RPMI7951 (cell line): ENCODE data around the gene TERT. TPM values are rescaled to one million over a fixed set of nuclear protein-coding genes. Genes with fewer than 3 reads are reported as not detected.
"Not testable (repeated sequence)": the region's sequence is repeated elsewhere in the genome, so short reads cannot be mapped to it uniquely, and the experiment has no call there.

Source experiments
- DNase-seq: peaks from one replicate; pipeline ENCODE4 v3.0.0-alpha.2; 2012; ENCODE audit warnings: low read depth
- total RNA-seq: library from RNA; depleted of rRNA; stranded (reverse); fragments of >200 nt; shearing (Covaris generic); gene quantifications from 2 replicates; pipeline ENCODE4 v1.2.3, GENCODE V29; 2014

The TERT gene
- total RNA-seq, 1 experiment from 2014 or later, result not detected

GRCh38 chr5:1294206-1294834 lies 548 bp downstream of the TERT start:
- DNase-seq, result no peak

DNA sequence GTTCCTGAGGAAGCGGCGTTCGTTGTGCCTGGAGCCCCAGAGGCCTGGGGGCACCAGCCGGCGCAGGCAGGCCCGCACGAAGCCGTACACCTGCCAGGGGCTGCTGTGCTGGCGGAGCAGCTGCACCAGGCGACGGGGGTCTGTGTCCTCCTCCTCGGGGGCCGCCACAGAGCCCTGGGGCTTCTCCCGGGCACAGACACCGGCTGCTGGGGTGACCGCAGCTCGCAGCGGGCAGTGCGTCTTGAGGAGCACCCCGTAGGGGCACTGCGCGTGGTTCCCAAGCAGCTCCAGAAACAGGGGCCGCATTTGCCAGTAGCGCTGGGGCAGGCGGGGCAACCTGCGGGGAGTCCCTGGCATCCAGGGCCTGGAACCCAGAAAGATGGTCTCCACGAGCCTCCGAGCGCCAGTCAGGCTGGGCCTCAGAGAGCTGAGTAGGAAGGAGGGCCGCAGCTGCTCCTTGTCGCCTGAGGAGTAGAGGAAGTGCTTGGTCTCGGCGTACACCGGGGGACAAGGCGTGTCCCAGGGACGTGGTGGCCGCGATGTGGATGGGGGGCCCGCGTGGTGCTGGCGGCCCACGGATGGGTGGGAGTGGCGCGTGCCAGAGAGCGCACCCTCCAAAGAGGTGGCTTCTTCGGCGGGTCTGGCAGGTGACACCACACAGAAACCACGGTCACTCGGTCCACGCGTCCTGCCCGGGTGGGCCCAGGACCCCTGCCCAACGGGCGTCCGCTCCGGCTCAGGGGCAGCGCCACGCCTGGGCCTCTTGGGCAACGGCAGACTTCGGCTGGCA lies 1.3 kb downstream of the TERT start:
- DNase-seq, result no peak

DNA sequence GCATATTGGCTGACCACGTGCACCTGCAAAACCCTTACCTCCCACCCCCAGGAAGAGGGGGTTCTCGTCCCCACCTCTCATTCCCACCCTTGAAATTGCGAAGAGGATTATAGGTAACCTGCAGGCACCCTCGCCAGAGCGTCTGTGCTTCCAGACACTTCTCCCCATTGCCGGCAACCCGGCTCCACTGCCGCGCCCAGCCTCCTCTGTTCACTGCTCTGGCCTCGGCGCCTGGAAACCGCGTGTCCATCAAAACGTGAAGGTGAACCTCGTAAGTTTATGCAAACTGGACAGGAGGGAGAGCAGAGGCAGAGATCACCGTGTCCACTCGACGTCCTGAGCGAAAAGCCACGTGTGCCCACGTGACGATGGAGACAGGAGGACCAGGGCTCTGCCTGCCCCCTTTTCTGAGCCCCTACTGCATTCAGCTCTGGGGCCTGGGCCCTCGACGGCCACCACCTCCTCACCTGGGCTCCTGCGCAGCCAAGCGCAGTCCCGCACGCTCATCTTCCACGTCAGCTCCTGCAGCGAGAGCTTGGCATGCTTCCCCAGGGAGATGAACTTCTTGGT lies 1.9 kb downstream of the TERT start:
- no peak for DNase-seq

GRCh38 chr5:1292139-1292538 lies 2.7 kb downstream of the TERT start:
- no peak for DNase-seq

GRCh38 chr5:1291611-1292080 lies 3.2 kb downstream of the TERT start:
- no peak for DNase-seq

GRCh38 chr5:1290956-1291355 lies 3.9 kb downstream of the TERT start:
- not testable (repeated sequence) for DNase-seq

DNA sequence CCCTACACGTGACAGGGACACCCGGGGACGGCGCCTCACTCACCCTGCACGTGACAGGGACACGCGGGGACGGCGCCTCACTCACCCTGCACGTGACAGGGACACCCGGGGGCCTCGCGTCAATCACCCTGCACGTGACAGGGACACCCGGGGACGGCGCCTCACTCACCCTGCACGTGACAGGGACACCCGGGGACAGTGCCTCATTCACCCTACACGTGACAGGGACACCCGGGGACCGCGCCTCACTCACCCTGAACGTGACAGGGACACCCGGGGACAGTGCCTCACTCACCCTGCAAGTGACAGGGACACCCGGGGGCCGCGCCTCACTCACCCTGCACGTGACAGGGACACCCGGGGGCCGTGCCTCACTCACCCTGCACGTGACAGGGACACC lies 5.3 kb downstream of the TERT start:
- not testable (repeated sequence) for DNase-seq

- no peak for DNase-seq
Observed at GRCh38 chr5:1288439-1289335, 6.2 kb downstream of the TERT start.

DNA sequence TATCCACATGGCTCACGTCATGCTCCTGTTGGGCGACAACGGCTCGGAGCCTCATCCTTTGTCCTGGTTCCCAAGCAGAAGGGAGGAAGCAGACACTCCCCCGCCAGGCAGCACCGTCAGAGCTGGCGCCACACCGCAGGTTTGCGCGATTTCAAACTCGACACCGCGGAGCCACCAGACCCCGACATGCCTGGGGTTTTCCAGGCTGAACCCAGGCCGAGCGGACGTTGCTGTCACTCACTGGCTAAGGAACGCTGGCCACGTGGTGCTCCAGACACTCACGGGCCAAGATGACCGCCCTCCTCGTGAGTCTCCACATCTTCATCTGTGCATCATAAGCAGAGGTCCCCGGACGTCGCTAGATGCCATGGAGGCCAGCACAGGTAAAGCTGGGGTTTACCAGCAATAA lies 9.0 kb downstream of the TERT start:
- no peak for DNase-seq

- DNase-seq, result no peak
Observed at GRCh38 chr5:1285141-1285540, 9.7 kb downstream of the TERT start.

DNA sequence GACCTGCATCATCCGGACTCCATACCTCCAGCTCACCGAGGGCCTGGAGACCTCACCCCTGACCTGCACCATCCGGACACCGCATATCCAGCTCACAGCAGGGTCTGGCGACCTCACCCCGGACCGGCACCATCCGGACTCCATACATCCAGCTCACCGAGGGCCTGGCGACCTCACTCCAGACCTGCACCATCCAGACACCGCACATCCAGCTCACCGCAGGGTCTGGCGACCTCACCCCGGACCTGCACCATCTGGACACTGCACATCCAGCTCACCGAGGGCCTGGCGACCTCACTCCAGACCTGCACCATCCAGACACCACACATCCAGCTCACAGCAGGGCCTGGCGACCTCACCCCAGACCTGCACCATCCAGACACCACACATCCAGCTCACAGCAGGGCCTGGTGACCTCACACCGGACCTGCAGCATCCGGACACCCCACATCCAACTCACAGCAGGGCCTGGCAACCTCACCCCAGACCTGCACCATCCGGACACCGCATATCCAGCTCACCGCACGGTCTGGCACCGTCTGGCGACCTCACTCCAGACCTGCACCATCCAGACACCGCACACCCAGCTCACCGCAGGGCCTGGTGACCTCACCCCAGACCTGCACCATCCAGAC lies 10.4 kb downstream of the TERT start:
- not testable (repeated sequence) for DNase-seq

- DNase-seq, result not testable (repeated sequence)
Observed at GRCh38 chr5:1283729-1284041, 11.2 kb downstream of the TERT start.

GRCh38 chr5:1282993-1283728 lies 11.7 kb downstream of the TERT start:
- not testable (repeated sequence) for DNase-seq

DNA sequence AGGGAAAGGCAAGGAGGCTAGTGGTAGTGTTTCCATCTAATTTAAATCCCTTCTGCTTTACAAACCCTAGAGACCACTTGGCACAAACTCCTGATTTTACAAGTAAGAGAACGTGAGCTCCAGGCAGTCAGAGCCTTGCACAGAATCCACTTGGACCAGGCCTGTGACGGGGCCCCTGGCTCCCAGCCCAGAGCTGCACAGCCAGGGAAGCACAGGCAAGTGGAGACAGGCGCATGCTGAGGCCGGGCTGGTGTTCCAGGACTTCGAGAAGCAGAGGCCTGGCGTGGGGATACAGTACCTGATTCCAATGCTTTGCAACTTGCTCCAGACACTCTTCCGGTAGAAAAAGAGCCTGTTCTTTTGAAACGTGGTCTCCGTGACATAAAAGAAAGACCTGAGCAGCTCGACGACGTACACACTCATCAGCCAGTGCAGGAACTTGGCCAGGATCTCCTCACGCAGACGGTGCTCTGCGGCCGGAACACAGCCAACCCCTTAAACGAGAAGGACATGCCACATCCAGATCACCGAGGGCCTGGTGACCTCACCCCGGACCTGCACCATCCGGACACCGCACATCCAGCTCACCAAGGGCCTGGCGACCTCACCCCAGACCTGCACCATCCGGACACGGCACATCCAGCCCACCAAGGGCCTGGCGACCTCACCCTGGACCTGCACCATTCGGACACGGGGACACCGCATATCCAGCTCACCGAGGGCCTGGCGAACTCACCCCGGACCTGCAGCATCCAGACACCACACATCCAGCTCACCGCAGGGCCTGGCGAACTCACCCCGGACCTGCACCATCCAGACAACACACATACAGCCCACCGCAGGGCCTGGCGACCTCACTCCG lies 12.5 kb downstream of the TERT start:
- DNase-seq, result no peak

- DNase-seq, result no peak
Observed at GRCh38 chr5:1281038-1281882, 13.6 kb downstream of the TERT start.

DNA sequence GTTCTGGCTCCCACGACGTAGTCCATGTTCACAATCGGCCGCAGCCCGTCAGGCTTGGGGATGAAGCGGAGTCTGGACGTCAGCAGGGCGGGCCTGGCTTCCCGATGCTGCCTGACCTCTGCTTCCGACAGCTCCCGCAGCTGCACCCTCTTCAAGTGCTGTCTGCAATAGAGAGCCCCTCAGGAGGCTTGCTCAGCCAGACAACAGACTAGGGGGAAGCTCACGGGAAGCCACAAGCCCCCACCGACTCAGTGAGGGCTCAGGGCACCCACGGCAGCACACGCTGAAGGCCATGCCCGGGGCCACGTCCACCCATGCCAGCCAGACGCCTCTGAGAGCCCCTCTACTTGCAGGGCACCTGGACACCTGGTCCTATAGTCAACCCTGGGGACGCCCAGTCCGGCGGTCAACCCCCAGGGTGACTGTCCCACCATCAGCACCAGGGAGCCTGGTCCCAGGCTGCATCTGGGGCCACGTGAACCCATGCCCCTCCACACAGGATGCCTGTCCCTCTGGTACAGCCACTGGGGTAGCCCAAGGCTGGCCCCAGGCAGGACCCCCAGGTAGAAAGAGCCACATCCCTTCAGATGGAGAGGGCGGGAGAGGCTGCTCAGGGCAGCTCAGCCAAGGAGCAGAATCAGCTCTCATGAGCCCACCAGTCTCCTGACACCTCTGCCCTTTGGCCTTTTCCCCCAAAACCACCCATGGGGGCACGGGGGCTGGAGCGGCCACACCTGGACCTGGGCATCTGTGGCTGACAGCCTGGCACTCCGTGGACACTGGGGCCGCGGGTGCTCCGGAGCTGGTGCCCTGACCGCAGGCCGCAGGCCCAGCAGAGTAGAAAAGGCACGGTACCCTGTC lies 14.5 kb downstream of the TERT start:
- DNase-seq, result no peak

DNA sequence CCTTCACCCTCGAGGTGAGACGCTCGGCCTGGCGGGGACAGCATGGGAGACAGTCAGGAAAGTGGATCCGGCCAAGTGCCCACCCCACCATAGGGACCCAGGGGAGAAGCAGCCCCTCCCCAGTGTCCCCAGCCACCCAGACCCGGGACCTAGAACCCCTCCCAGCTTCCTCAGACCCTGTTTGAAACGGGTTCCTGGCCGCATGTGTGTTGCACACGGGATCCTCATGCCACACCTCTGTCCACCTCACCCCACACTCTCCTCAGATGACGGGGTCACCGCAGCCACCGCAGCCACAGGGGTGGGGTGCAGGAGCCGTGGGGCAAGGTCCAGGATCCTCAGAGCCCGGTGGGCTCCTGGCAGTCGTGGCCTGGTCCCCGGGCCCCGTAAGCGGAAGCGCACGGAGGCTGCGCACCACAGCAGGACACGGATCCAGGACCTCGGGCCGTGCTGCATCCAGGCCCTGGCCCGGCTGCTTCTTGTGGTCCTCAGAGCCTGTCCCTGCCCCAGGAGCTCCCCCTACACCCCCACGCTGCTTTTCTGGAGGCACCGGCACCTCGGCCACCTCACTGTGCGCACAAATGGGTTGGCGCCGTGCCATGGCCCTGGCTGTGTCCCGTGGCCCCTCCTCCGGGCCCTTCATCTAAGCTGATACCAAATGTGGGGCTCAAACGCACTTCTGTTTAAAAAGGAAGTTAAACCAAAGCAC lies 15.3 kb downstream of the TERT start:
- no peak for DNase-seq
